K562 (cell line): ENCODE data around the gene SLAMF6. TPM values are rescaled to one million over a fixed set of nuclear protein-coding genes. Genes with fewer than 3 reads are reported as not detected.
A peak's percentile ranks its signal among the peaks of the same experiment; 100 is the strongest.
"Not testable (repeated sequence)": the region's sequence is repeated elsewhere in the genome, so short reads cannot be mapped to it uniquely, and the experiment has no call there.

Source experiments
- ATAC-seq: fragments of 200-7000 bp; cut with Tn5 transposase; 3 replicates; pipeline ENCODE4 v1.9.1; 2020; ENCODE audit warnings: moderate library complexity
- BruUV-seq: library from RNA; stranded (reverse); fragments of 400-500 nt; replicated peaks from 2 replicates; lab custom pipeline; 2021; lab: Mats Ljungman, UMichigan
- CTCF ChIA-PET: fragments of 300-600 bp; formaldehyde crosslinking; extraction: SDS; loops from one replicate; lab custom pipeline; 2021; ENCODE audit warnings: low intra/inter-chr PET ratio; lab: Yijun Ruan, JAX
- POLR2A ChIA-PET: fragments of 300-600, 350-650 bp; sonication (Branson Sonifier 250); formaldehyde crosslinking; extraction: SDS; loops from one replicate; lab custom pipeline; 2021; ENCODE audit warnings: antibody characterized with exemption, inconsistent platforms; lab: Yijun Ruan, JAX
- DNase-seq, 4 experiments: peaks; one replicate each; pipeline versions ENCODE4 v3.0.0 to v3.0.0-alpha.2; 2011 to 2018; ENCODE audit warnings: low spot score in 3 of 4, mixed read lengths in 3 of 4; ENCODE audit errors: extremely low read depth in 1 of 4
- FAIRE-seq: peaks from 2 replicates; lab custom pipeline; 2011; peaks lifted over from hg19 to GRCh38; lab: Jason Lieb, UNC
- H2AFZ ChIP-seq: 2 replicates; pipeline ENCODE4 v1.6.0; 2011; ENCODE audit warnings: low read depth, low read length, control low read depth, inconsistent platforms
- H3K27ac ChIP-seq: fragments of 200-600 bp; 3 replicates; pipeline ENCODE4 v1.8.0; 2011; ENCODE audit warnings: low read depth, mild to moderate bottlenecking, control low read depth, inconsistent platforms, low read length, moderate library complexity, mixed read lengths; ENCODE audit errors: extremely low read depth
- H3K27me3 ChIP-seq, 2 experiments: fragments of 300-600 bp in 1 of 2; 2 replicates in 1 of 2; 3 replicates in 1 of 2; pipeline versions ENCODE4 v1.6.0 to v1.8.0; 2011; ENCODE audit warnings: inconsistent platforms in 2 of 2, low read length in 2 of 2, mild to moderate bottlenecking in 1 of 2, mixed read lengths in 1 of 2, moderate library complexity in 1 of 2; ENCODE audit not compliant: control insufficient read depth in 2 of 2, insufficient read depth in 2 of 2
- H3K36me3 ChIP-seq: fragments of 300-600 bp; 3 replicates; pipeline ENCODE4 v1.8.0; 2011; ENCODE audit warnings: mild to moderate bottlenecking, low read length, inconsistent platforms; ENCODE audit not compliant: control insufficient read depth, insufficient read depth
- H3K4me1 ChIP-seq, 2 experiments: fragments of 200-600 bp in 1 of 2; replicated peaks in 1 of 2; 2 replicates in 1 of 2; 3 replicates in 1 of 2; pipeline versions ENCODE4 v1.5.1 to v1.8.0; 2011; ENCODE audit warnings: inconsistent platforms in 2 of 2, low read length in 2 of 2, mild to moderate bottlenecking in 1 of 2, mixed read lengths in 1 of 2, moderate library complexity in 1 of 2; ENCODE audit not compliant: control insufficient read depth in 2 of 2, insufficient read depth in 2 of 2
- H3K4me2 ChIP-seq: 2 replicates; pipeline ENCODE4 v1.6.1; 2011; ENCODE audit warnings: low read length, control low read depth, inconsistent platforms, mixed read lengths; ENCODE audit not compliant: insufficient read depth
- H3K4me3 ChIP-seq: fragments of 200-600 bp; sonication (generic), shearing (Covaris generic); 2 replicates; pipeline ENCODE4 v1.5.1; 2016; ENCODE audit warnings: control low read depth, inconsistent platforms
- H3K79me2 ChIP-seq: fragments of 200-600 bp; 3 replicates; pipeline ENCODE4 v1.8.0; 2011; ENCODE audit warnings: low read length, inconsistent platforms; ENCODE audit not compliant: control insufficient read depth, insufficient read depth
- H3K9ac ChIP-seq, 2 experiments: 2 replicates each; pipeline versions ENCODE4 v1.6.0 to v1.6.1; 2011; ENCODE audit warnings: low read depth in 2 of 2, low read length in 2 of 2, control low read depth in 1 of 2, inconsistent platforms in 1 of 2, mild to moderate bottlenecking in 1 of 2, mixed read lengths in 1 of 2; ENCODE audit not compliant: insufficient read depth in 1 of 2
- H3K9me1 ChIP-seq: one replicate; pipeline ENCODE4 v1.6.0; 2011; ENCODE audit warnings: inconsistent platforms, mild to moderate bottlenecking, low read length, moderate library complexity; ENCODE audit not compliant: control insufficient read depth, insufficient read depth
- H3K9me3 ChIP-seq: replicated peaks from 2 replicates; pipeline ENCODE4 v1.5.1; 2011; ENCODE audit warnings: low read depth, low read length, inconsistent platforms; ENCODE audit not compliant: control insufficient read depth, insufficient read depth
- H4K20me1 ChIP-seq: replicated peaks from 2 replicates; pipeline ENCODE4 v1.6.1; 2011; ENCODE audit warnings: low read length, inconsistent platforms, mixed read lengths; ENCODE audit not compliant: control insufficient read depth, insufficient read depth
- ZNF507 ChIP-seq: conservative IDR thresholded peaks from 2 replicates; pipeline ENCODE4 v1.6.1; 2017; ENCODE audit warnings: missing genetic modification characterization, missing compliant biosample characterization
- WGBS: fragments of 100-300 bp; shearing (Covaris generic); methylation state at CpG from one replicate; pipeline ENCODE4 v1.1.6; 2016; ENCODE audit warnings: low coverage, mixed read lengths; ENCODE audit not compliant: insufficient coverage; ENCODE audit errors: missing lambda C conversion rate; 5-methylcytosine and 5-hydroxymethylcytosine counted together
- in situ Hi-C: fragments of 300-500 bp; cut with MboI; formaldehyde crosslinking; loops from 4 replicates; pipeline ENCODE4 v1.15.0; 2018; ENCODE audit warnings: inconsistent platforms, mixed read lengths
- intact Hi-C: fragments of 100-400 bp; cut with micrococcal nuclease; formaldehyde crosslinking; loops from 2 replicates; pipeline ENCODE4 v1.14.2; 2022
- polyA plus RNA-seq, 8 experiments: library from polyadenylated mRNA; depleted of rRNA in 4 of 8; stranded (reverse) in 5 of 8; unstranded in 3 of 8; fragments of >200 nt; fragmentation: Nextera tagmentation in 2 of 8; fragmentation: Illumina TruSeq in 1 of 8; extraction: Ambion mirVana in 2 of 8; extraction: Trizol in 1 of 8; gene quantifications; 2 replicates each; pipeline versions ENCODE4 v1.2.1 to v1.2.3, GENCODE V29; 2011 to 2014; ENCODE audit warnings: inconsistent platforms in 1 of 8, missing spikeins in 1 of 8
- total RNA-seq, 7 experiments: library from RNA; depleted of rRNA in 6 of 7; stranded (reverse); fragments of >200 nt in 6 of 7; fragmentation: Illumina TruSeq in 2 of 7; extraction: Trizol in 2 of 7; gene quantifications; 2 replicates each; pipeline versions ENCODE4 v1.2.1 to v1.2.3, GENCODE V29; 2011 to 2021; ENCODE audit warnings: low replicate concordance in 1 of 7

Gene SLAMF6
- total and polyA plus RNA-seq, 9 of the 15 experiments (the other 6 are each of a cell fraction or from before 2014, with no cell fraction given), result 0.56 to 4.8 (median 1.1) TPM

- H3K4me1 ChIP-seq, intact Hi-C loops, DNase-seq, ATAC-seq, H4K20me1 ChIP-seq, H3K36me3 ChIP-seq, H3K9me3 ChIP-seq, H3K27ac ChIP-seq, H3K9ac ChIP-seq, FAIRE-seq, in situ Hi-C loops, H3K4me2 ChIP-seq, BruUV-seq, H3K9me1 ChIP-seq, H3K27me3 ChIP-seq, H3K79me2 ChIP-seq, POLR2A ChIA-PET, H3K4me3 ChIP-seq, CTCF ChIA-PET, H2AFZ ChIP-seq: not testable (repeated sequence)
- 53% methylated on average over 7 of the region's 7 CpGs for WGBS
Measured at GRCh38 chr1:160480781-160481180, 42.3 kb downstream of the SLAMF6 start.

GRCh38 chr1:160479091-160479490 is 44.0 kb downstream of the SLAMF6 start:
- H3K9ac ChIP-seq, H3K9me3 ChIP-seq, in situ Hi-C loops, H2AFZ ChIP-seq, DNase-seq, H3K4me3 ChIP-seq, intact Hi-C loops, H3K4me1 ChIP-seq, FAIRE-seq, H3K36me3 ChIP-seq, BruUV-seq, H3K4me2 ChIP-seq, H3K27ac ChIP-seq, H3K9me1 ChIP-seq, H3K27me3 ChIP-seq, ATAC-seq, H3K79me2 ChIP-seq, CTCF ChIA-PET, H4K20me1 ChIP-seq: not testable (repeated sequence)
- peak; percentile 91 for TF ChIP-seq ZNF507
- POLR2A ChIA-PET, result interaction anchor here (1.7 kb wide), 1 partner anchor 9 kb away, joined by 3 read pairs; no protein-coding TSS in a partner anchor
- 19% methylated on average over 6 of the region's 6 CpGs for WGBS
